ENCODE data around the gene MYOM3.

Gene MYOM3

GRCh38 chr1:24138476-24139221, 26.7 kb upstream of the MYOM3 start:
- no peak for DNase-seq

GRCh38 chr1:24136956-24137539, 25.1 kb upstream of the MYOM3 start:
- no peak for DNase-seq

GRCh38 chr1:24134376-24134775, 22.4 kb upstream of the MYOM3 start:
- DNase-seq, result no peak

GRCh38 chr1:24133819-24134218, 21.9 kb upstream of the MYOM3 start:
- no peak for DNase-seq

- DNase-seq, result no peak
Measured at GRCh38 chr1:24130385-24130784, 18.4 kb upstream of the MYOM3 start.

- DNase-seq, result no peak
Measured at GRCh38 chr1:24127801-24128363, 15.9 kb upstream of the MYOM3 start.

GRCh38 chr1:24127134-24127800, 15.3 kb upstream of the MYOM3 start:
- DNase-seq, result no peak

- DNase-seq, result no peak
Measured at GRCh38 chr1:24126672-24127023, 14.7 kb upstream of the MYOM3 start.

- DNase-seq, result no peak
Measured at GRCh38 chr1:24126018-24126671, 14.2 kb upstream of the MYOM3 start.

- no peak for DNase-seq
Measured at GRCh38 chr1:24125456-24125855, 13.5 kb upstream of the MYOM3 start.

- DNase-seq, result no peak
Measured at GRCh38 chr1:24124980-24125379, 13.0 kb upstream of the MYOM3 start.

GRCh38 chr1:24123611-24124010, 11.7 kb upstream of the MYOM3 start:
- no peak for DNase-seq

GRCh38 chr1:24122776-24123175, 10.8 kb upstream of the MYOM3 start:
- DNase-seq, result no peak

- DNase-seq, result no peak
Measured at GRCh38 chr1:24121406-24121805, 9.5 kb upstream of the MYOM3 start.

GRCh38 chr1:24120965-24121364, 9.0 kb upstream of the MYOM3 start:
- DNase-seq, result no peak

GRCh38 chr1:24119859-24120756, 8.2 kb upstream of the MYOM3 start:
- DNase-seq, result no peak

- no peak for DNase-seq
Measured at GRCh38 chr1:24119489-24119858, 7.5 kb upstream of the MYOM3 start.

GRCh38 chr1:24118410-24119242, 6.7 kb upstream of the MYOM3 start:
- no peak for DNase-seq

GRCh38 chr1:24117722-24118409, 5.9 kb upstream of the MYOM3 start:
- no peak for DNase-seq

- DNase-seq, result no peak
Measured at GRCh38 chr1:24117132-24117531, 5.2 kb upstream of the MYOM3 start.

GRCh38 chr1:24114753-24115152, 2.8 kb upstream of the MYOM3 start:
- DNase-seq, result no peak
